Measurements from ENCODE around the gene MAX. TPM values are rescaled to one million over a fixed set of nuclear protein-coding genes. Genes with fewer than 3 reads are reported as not detected.

MAX gene
- total RNA-seq, 4 donors from 2014 or later: 44.2 to 54.0 (median 46.1) TPM

DNA sequence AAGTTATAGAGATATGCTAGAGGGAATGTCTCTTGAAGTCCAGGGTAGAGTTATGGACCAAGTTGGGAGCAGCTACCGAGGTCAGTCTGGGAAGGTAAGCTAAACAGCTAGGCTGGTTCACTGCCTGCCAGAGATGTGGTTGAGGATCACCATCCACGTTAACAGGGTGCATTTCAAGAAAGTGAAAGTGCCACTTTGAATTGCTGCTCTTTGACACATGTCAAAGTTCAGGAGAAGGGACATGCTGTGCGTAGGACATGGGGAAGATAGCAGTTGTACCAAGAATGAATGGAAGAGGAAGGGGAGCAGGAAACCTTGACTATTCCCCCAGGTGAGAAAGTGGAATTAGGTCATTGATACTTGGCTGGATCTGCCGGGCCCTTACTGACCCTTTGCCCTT is 49.5 kb downstream of the MAX start:
- TF ChIP-seq, protein P1, sequence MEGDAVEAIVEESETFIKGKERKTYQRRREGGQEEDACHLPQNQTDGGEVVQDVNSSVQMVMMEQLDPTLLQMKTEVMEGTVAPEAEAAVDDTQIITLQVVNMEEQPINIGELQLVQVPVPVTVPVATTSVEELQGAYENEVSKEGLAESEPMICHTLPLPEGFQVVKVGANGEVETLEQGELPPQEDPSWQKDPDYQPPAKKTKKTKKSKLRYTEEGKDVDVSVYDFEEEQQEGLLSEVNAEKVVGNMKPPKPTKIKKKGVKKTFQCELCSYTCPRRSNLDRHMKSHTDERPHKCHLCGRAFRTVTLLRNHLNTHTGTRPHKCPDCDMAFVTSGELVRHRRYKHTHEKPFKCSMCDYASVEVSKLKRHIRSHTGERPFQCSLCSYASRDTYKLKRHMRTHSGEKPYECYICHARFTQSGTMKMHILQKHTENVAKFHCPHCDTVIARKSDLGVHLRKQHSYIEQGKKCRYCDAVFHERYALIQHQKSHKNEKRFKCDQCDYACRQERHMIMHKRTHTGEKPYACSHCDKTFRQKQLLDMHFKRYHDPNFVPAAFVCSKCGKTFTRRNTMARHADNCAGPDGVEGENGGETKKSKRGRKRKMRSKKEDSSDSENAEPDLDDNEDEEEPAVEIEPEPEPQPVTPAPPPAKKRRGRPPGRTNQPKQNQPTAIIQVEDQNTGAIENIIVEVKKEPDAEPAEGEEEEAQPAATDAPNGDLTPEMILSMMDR (IDR thresholded peaks at IDR 0.05; ENCODE audit: low read depth): no peak

DNA sequence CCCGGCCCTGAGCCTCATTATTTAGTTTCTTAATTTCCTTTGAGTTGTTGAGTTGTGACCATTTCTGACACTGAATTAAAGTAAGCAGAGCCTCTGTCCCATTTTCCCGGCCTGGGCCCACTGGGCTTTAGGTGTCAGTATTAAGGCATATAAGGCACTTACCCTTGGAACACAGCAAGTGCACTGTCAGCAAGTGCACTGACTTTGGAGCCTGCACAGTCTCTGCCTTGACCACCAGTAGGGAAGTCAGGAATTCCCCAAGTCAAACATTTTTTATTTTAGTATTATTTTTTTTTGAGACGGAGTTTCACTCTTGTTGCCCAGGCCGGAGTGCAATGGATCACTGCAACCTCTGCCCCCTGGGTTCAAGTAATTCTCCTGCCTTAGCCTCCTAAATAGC is 56.6 kb downstream of the MAX start:
- TF ChIP-seq, protein P1 (IDR thresholded peaks at IDR 0.05; ENCODE audit: low read depth): no peak

DNA sequence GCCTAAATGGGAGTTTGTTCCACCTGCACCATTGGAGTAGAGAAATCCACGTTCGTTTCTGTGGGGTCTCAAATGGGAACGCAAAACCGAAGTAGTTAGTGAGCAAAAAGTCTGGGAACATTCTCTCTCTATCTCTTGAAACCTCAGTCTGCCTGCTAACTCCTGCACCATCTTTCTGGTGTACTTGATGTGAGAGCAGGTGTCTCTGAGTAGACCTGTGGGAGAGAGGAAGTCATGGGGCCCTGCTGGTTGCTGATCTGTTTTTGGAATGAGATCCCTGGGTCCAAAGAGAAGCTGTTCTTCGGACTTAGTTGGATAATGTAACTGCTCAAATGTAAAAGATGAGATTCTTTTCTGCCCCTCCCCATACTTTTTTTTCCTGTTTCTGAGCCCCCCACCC is 57.3 kb downstream of the MAX start:
- TF ChIP-seq, protein P1 (IDR thresholded peaks at IDR 0.05; ENCODE audit: low read depth): no peak

DNA sequence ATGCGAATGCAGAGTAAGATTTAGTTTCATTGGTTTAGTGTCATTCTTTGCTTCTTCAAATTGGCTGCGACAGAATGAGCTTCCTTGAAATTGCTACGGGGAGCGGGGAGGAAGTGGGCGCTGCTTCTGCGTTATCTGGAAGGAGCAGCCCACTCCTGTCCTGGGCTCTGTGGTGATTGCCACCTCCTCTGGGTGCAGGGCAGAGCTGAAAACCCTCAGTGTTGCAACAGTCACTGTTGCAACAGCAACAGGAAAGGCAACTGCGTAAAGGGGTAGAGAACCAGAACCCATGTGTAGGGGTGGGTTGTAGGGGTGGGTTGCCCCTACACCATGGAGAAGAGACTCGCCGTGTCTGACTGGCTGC is 57.7 kb downstream of the MAX start:
- TF ChIP-seq, protein P1 (IDR thresholded peaks at IDR 0.05; ENCODE audit: low read depth): no peak

DNA sequence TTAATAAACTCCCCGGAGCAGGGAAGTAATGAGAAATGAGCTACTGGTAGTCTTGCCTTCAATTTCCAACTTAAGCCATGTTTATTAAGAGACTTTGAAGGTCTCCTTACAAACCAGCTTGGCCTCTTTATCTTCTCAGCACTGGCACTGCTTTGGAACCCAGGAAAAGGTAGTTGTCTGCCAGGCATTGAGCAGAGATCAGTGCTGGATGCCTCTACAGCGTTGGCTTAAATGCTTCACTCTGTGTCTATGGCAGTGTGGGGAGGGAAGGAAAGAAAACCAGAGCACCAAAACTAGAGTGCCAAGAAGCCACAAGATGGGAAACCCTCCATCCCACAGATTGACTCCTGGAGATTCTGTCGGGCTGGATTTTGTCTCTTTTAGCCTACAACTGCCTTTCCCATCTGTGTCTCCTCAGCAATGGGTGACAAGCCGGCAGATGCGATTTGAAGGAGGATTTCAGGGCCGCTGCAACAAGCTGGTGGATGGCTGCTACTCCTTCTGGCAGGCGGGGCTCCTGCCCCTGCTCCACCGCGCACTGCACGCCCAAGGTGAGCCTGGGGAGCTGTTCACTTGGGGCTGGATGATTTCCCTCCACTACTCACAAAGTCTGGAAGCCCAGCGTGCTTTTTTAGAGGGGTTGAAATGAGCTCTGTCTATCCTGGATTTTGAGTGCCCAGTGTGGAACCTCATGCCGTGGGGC is 58.3 kb downstream of the MAX start:
- TF ChIP-seq, protein P1 (IDR thresholded peaks at IDR 0.05; ENCODE audit: low read depth): no peak

DNA sequence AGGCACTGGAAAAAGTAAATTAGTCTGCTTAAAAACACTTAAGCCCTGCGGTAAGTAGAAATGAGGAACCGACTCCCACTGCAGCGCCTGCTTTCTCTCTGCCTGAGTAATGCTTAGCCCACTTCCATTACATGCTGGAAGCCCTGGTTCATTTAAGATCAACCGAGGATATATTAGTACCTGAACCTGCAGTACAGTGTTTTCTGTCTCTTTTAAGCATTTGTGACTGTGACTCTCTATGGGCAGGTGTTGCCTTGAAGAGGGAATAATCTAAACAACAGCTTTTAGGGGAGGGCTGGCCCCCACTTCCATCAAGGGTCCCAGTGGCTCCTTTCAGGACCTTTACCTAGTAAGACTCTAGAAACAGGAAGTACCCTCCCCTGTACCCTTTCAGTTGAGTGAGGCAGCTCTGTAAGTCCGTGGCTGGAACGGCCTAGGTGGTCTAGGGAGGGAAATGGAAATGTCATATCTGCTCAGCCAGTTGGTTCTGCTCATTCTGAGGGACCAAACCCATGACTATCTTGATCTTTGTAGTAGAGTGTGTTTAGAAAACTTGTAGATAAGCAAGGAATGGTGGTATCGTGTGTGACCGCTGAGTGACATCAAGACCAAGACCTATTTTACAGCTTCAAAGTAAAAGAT is 59.5 kb downstream of the MAX start:
- TF ChIP-seq, protein P1 (IDR thresholded peaks at IDR 0.05; ENCODE audit: low read depth): no peak

DNA sequence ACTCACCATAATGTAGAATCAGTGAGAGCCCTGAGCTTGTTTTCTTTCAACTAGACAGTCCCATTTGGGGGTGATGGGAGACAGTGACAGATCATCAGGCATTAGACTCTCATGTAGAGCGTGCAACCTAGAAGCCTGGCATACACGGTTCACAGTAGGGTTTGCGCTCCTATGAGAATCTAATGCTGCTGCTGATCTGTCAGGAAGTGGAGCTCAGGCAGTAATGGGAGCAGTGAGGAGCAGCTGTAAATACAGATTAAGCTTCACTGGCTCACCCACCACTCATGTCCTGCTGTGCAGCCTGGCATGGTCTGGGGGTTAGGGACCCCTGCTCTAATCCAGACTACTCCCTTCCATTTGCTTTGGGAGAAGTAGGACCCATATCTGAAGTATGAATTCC is 60.0 kb downstream of the MAX start:
- TF ChIP-seq, protein P1 (IDR thresholded peaks at IDR 0.05; ENCODE audit: low read depth): no peak
